Heart left ventricle (tissue), 13 donors: ENCODE data around the gene ZNF280D.

Experiments used
- CTCF ChIP-seq, 12 donors: fragments of 200-600 bp; sonication (generic) in 4 of 12; IDR thresholded peaks; one replicate each; pipeline versions ENCODE4 v1.5.0 to v1.8.0; 2018 to 2022; ENCODE audit warnings: antibody characterized with exemption in 12 of 12, mild to moderate bottlenecking in 5 of 12
- POLR2A ChIP-seq, 2 donors: fragments of 450-650 bp; IDR thresholded peaks; one replicate each; pipeline ENCODE4 v1.6.1; 2017; ENCODE audit warnings: antibody characterized with exemption in 2 of 2, mild to moderate bottlenecking in 2 of 2, moderate library complexity in 2 of 2
- donor health status: ischemic (EF 13 %, LVEDD 7.1; RV severe dilation, severe dysfunction).
- donor health status: DM: no; HTN: yes; CAD: no.
- donor health status: DM: no; HTN: no; CAD: no.
- donor health status: ischemic (EF 25% LVEDD 6.9; RV normal size, moderate dysfunction).
- donor health status: ischemic (EF 25% LVEDD 5.7; RV mildly dilated, moderate dysfunction).
- donor health status: ischemic (EF 35%, LVEDD 5.7; RV mildly dilated, moderate dysfunction).
- donor health status: nonischemic (EF 11% LVEDD 7.7; RV severe dilation, severe dysfunction).
- donor health status: DM: yes; HTN: yes; CAD: no.
- donor health status: PGD.
- donor health status: ischemic (EF 29% LVEDD 5.4; RV normal size, mild dysfunction).
- donor health status: nonischemic (EF 23%, LVEDD 6.1; RV moderate dilation, normal function).

- TF ChIP-seq CTCF (IDR thresholded peaks at IDR 0.05) (no peak), POLR2A (IDR thresholded peaks at IDR 0.05) (no peak)
These were observed 3.8 kb upstream of the ZNF280D start for GRCh38 chr15:56736881-56737707.
